ENCODE measurements around the gene SLCO2A1.

DNA sequence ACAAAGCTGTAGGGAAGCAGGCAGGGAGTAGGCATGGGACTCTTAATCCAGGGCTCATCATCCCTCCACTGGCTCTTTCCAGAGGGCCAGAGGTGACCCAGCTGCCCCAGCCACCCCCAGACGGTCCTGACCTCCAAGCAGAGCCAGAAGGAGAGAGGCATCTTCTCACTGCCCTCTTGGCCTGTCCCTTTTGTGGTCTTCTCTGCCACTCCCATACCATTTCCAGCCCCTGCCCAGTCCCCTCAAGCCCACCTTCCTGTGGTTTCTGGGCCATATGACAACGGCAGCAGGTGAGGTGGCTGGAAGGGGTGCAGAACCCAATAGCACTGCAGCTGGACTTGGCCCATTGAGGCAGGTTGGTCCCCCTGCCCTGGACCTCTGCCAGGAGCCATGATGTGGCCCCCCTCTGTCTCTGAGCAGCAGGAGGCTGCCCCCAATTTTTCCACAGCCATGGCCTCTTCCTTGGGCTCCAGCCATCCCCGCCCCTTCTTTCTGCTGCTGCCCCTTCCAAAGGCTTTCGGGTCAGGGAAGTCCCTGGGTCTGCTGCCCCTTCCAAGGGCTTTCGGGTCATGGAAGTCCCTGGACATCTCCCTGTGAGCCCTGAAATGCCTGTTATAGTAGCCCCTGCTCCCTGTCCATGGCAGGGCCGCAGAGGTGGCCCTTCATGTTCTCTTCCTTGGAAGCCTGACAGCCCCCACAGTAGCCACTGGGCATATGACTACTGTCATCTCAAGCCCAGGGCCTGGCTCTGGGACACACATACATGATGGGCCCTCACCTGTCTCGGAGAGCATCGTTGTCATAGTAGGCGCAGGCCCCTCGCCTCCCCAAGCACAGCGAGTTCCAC, 94.5 kb downstream of the SLCO2A1 start:
- TF ChIP-seq, protein P1, sequence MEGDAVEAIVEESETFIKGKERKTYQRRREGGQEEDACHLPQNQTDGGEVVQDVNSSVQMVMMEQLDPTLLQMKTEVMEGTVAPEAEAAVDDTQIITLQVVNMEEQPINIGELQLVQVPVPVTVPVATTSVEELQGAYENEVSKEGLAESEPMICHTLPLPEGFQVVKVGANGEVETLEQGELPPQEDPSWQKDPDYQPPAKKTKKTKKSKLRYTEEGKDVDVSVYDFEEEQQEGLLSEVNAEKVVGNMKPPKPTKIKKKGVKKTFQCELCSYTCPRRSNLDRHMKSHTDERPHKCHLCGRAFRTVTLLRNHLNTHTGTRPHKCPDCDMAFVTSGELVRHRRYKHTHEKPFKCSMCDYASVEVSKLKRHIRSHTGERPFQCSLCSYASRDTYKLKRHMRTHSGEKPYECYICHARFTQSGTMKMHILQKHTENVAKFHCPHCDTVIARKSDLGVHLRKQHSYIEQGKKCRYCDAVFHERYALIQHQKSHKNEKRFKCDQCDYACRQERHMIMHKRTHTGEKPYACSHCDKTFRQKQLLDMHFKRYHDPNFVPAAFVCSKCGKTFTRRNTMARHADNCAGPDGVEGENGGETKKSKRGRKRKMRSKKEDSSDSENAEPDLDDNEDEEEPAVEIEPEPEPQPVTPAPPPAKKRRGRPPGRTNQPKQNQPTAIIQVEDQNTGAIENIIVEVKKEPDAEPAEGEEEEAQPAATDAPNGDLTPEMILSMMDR (IDR thresholded peaks at IDR 0.05): no peak
- no peak for TF ChIP-seq EP300 (IDR thresholded peaks at IDR 0.05)

Data from gastroesophageal sphincter (tissue), 3 donors.